Gastroesophageal sphincter (tissue), 3 donors: ENCODE results near the gene MEG3.

Experiments
- CTCF ChIP-seq, 4 experiments: fragments of 200-600 bp in 2 of 4; fragments of 450-650 bp in 2 of 4; sonication (generic) in 1 of 4; IDR thresholded peaks; one replicate each; pipeline ENCODE4 v1.5.1; 2017 to 2019; ENCODE audit warnings: antibody characterized with exemption in 4 of 4, mild to moderate bottlenecking in 2 of 4, moderate library complexity in 2 of 4
- EP300 ChIP-seq: sonication (generic); formaldehyde crosslinking; IDR thresholded peaks from one replicate; pipeline ENCODE4 v1.6.1; 2017; ENCODE audit warnings: antibody characterized with exemption, mild to moderate bottlenecking
- POLR2A ChIP-seq, 2 donors: fragments of 450-650 bp; IDR thresholded peaks; one replicate each; pipeline ENCODE4 v1.6.1; 2017; ENCODE audit warnings: antibody characterized with exemption in 2 of 2, mild to moderate bottlenecking in 2 of 2, moderate library complexity in 1 of 2
- POLR2AphosphoS5 ChIP-seq: sonication (generic); formaldehyde crosslinking; IDR thresholded peaks from one replicate; pipeline ENCODE4 v1.6.1; 2017; ENCODE audit warnings: antibody characterized with exemption

DNA sequence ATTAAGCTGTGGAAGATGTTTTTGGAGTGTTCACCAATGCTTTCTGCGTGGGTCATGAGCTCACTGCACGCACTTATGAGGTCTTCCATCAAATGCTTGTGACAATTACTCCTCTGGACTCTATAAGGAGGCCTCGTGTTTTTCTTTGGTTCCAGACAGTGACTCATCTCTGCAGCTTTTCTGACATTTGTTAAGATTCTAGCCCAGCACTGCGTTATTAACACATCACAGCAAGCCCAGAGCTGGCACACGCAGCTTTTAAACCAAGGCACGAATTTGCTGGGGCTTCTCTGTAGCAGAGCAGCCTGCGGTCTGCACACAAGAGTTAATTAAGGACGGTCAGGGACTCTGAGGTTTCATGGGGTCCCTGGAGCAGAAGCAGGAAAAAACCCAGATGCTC, 16.9 kb downstream of the MEG3 start:
- TF ChIP-seq CTCF (IDR thresholded peaks at IDR 0.05) (no peak), POLR2A (IDR thresholded peaks at IDR 0.05) (no peak), POLR2AphosphoS5 (no peak), EP300 (no peak)
